Activated CD8-positive, alpha-beta memory T cell treated with anti-CD3 and anti-CD28 coated beads, Interleukin-2, amount 10 ng/mL, durations not matched to agents 7 days and 5 days (primary cell): ENCODE measurements around the gene RPE. TPM values are rescaled to one million over a fixed set of nuclear protein-coding genes. Genes with fewer than 3 reads are reported as not detected.

Source experiments
- ATAC-seq: fragments of 150-1000 bp; cut with Tn5 transposase; one replicate; pipeline ENCODE4 v1.10.0; 2021; ENCODE audit warnings: moderate library complexity
- CTCF ChIA-PET: fragments of 350-600 bp; sonication (Branson Sonifier 250); formaldehyde crosslinking; loops from one replicate; lab custom pipeline; 2021; ENCODE audit warnings: antibody characterized with exemption; lab: Charles Lee
- DNase-seq: peaks from one replicate; pipeline ENCODE4 v3.0.0-alpha.2; 2020
- H3K27ac Mint-ChIP-seq: one replicate; pipeline ENCODE4 v1.8.0; 2021; ENCODE audit warnings: mild to moderate bottlenecking, mixed read lengths
- H3K27me3 Mint-ChIP-seq: one replicate; pipeline ENCODE4 v1.8.0; 2021; ENCODE audit warnings: mixed read lengths
- H3K36me3 Mint-ChIP-seq: one replicate; pipeline ENCODE4 v1.8.0; 2021; ENCODE audit warnings: mild to moderate bottlenecking, mixed read lengths
- H3K4me1 Mint-ChIP-seq: one replicate; pipeline ENCODE4 v1.8.0; 2021; ENCODE audit warnings: mixed read lengths
- H3K4me3 Mint-ChIP-seq: one replicate; pipeline ENCODE4 v1.8.0; 2021; ENCODE audit warnings: mild to moderate bottlenecking, moderate library complexity, mixed read lengths
- H3K9me3 Mint-ChIP-seq: one replicate; pipeline ENCODE4 v1.8.0; 2022; ENCODE audit warnings: low read depth, mixed read lengths
- total RNA-seq, 2 experiments: library from RNA; stranded (reverse); gene quantifications; one replicate each; pipeline ENCODE4 v1.2.3, GENCODE V29; 2021

Gene RPE
- total RNA-seq, 2 experiments from 2014 or later: 54.3 to 60.7 TPM

DNA sequence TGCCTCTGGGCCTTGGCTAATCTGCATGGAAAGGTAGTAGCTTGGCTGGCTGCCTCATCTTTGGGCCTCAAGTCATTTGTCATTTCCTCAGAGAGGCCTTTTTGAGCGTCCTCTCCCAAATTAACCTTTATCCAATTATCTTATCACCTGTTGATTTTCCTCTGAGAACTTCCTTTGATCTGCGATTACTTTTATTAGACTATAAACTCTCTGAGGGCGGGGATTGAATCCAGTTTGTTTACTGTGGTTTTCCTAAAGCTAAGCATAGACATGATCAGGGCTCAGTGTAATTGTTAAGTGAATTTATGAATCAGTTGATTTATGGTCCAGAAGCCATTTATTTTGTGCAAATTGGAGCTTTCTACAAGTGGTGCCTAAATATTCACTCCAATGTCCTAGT lies 7.5 kb downstream of the RPE start:
- no peak for DNase-seq
- no peak for ATAC-seq
- Mint-ChIP-seq H3K27me3 (no peaks in the 10 kb centered on the region), H3K27ac (no peak overlapping the region), H3K4me3 (no peak overlapping the region), H3K4me1 (peaks cover 55% of the 10 kb centered on the region), H3K9me3 (no peaks in the 10 kb centered on the region), H3K36me3 (peaks cover 50% of the 10 kb centered on the region)
- CTCF ChIA-PET: no interaction called here

DNA sequence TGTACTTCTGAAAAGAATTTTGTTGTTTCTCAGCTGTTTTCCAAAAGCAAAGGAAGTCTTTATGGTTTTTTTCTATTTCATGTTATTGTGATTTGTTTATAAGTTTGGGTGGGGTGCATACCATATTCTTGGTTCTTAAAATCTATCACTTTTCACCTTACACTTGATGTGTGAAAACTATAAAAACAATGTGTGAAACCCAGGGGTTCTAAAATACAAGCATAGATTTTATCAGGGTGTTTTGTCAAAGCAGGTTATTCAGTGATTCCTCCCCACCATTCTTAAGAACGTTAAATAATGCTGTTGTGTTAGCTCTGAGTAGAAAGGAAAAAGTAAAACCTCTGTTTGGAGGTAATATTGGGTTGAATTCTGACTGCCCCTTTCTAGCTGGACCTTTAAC lies 17.7 kb downstream of the RPE start:
- no peak for DNase-seq
- no peaks in the 10 kb centered on the region for H3K9me3 Mint-ChIP-seq
- H3K4me3 Mint-ChIP-seq: no peak overlapping the region
- no peak overlapping the region for H3K27ac Mint-ChIP-seq
- CTCF ChIA-PET: no interaction called here
- H3K4me1 Mint-ChIP-seq: no peaks in the 10 kb centered on the region
- H3K27me3 Mint-ChIP-seq: no peaks in the 10 kb centered on the region
- peaks cover 51% of the 10 kb centered on the region for H3K36me3 Mint-ChIP-seq
- no peak for ATAC-seq

DNA sequence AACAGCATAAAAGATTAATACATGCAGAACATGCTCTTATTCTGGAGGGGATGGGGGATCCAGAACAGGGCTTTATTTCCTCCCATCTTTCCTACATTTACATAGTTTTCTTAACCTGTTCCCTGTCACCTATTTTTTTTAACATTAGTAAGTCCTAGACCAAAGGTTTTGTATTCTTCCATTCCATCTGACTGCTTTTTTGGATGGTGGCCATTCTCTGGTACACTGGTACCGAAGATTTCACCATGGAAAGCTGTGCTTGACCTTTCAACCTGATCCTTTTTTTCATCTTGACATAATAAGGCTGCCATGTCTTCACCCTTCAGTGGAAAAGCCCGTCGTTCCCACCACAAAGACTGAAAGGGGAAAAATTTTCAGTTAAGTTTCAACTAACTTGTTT lies 20.4 kb downstream of the RPE start:
- ATAC-seq (no peak), DNase-seq (no peak)
- no peaks in the 10 kb centered on the region for H3K27me3 Mint-ChIP-seq
- H3K27ac Mint-ChIP-seq: no peak overlapping the region
- CTCF ChIA-PET: no interaction called here
- no peaks in the 10 kb centered on the region for H3K4me1 Mint-ChIP-seq
- no peaks in the 10 kb centered on the region for H3K9me3 Mint-ChIP-seq
- no peak overlapping the region for H3K4me3 Mint-ChIP-seq
- H3K36me3 Mint-ChIP-seq: peaks cover 41% of the 10 kb centered on the region

DNA sequence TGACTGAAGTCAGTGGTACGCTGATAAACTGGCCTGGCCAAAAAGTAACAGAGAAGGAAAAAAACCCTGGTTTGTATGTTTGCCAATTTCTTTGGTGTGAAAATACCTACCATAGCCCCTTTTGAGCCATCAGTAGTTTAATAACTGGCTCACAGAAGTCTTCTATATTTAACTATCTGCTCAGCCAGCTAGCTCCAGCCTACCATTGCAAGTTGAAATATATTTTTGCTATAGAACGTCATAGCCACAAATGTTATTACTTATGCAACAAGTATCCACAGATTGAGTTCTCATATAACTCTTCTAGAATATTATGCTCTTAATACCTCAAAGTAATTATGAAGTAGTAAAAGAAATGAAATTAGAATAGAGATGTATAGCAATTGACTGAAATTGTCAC lies 25.2 kb downstream of the RPE start:
- Mint-ChIP-seq H3K27ac (no peak overlapping the region), H3K9me3 (no peaks in the 10 kb centered on the region), H3K4me3 (no peak overlapping the region), H3K36me3 (peaks cover 32% of the 10 kb centered on the region), H3K27me3 (no peaks in the 10 kb centered on the region), H3K4me1 (no peaks in the 10 kb centered on the region)
- DNase-seq (no peak), ATAC-seq (no peak)
- CTCF ChIA-PET: no interaction called here

DNA sequence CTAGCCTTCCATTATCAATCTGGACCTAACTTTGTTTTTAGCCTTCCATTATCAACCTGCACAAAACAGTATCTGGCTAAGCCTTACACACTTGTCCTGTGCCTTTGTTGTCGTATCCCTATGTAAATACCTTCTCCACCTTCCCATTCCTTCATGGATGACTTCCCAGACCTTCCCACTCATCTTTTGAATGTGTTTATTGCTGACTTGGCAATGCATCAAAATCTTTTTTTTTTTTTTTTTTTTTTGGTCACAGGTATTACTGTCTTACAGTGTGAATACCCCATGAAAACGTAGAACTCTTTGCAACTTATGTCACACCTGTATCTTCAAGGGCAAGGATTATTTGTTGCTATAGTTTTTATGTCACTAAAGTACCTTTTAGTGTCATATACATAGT lies 25.7 kb downstream of the RPE start:
- Mint-ChIP-seq H3K27me3 (no peaks in the 10 kb centered on the region), H3K9me3 (no peaks in the 10 kb centered on the region), H3K4me3 (no peak overlapping the region), H3K27ac (no peak overlapping the region), H3K4me1 (no peaks in the 10 kb centered on the region), H3K36me3 (peaks cover 28% of the 10 kb centered on the region)
- CTCF ChIA-PET: interaction anchor here (1.3 kb wide), 1 partner anchor 168 kb away, joined by 4 read pairs; no protein-coding TSS in a partner anchor
- ATAC-seq (no peak), DNase-seq (no peak)

DNA sequence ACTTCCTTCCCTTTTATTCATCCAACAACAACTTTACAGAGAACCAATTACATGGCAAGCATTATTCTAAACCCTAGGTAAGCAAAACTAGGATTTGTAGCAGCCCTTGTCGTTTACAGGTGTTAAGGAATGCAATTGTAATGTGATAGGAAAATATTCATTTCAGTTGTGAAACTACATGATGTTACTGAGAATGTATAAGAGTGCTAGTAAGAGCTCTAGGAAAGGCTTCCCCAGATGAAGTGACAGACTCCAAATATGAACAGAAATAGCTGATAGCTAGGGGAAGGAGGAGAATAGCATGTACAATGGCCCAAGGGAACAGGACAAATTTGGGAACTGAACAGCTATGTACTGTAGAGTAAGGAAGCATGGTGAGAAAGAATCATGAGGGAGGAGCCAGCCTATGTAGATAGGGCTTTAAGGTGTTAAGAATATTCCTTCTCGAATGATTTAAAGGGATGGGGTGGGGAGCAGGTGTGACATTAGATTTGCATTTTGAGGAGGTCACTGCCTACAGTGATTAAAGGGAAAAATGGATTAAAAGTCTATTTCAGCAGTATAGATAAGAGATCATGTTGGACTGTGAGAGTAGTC lies 31.7 kb downstream of the RPE start:
- no peak for ATAC-seq

DNA sequence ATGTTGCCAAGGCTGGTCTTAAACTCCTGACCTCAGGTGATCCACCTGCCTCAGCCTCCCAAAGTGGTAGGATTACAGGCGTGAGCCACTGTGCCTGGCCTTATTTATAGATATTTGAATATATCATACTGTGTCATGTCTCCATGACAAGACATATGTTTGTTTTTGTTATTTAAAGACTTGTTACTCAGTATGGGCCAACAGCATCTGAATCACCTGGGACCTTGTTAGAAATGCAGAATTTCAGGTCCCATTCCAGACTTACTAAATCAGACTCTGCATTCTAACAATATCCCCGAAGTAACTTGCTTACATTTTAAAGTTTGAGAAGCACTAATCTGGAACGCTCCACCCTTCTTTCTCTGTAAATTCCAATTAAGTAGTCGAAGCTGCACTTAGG lies 33.2 kb downstream of the RPE start:
- Mint-ChIP-seq H3K9me3 (no peaks in the 10 kb centered on the region), H3K4me3 (no peak overlapping the region), H3K36me3 (peaks cover 9% of the 10 kb centered on the region), H3K27ac (no peak overlapping the region), H3K27me3 (no peaks in the 10 kb centered on the region), H3K4me1 (peaks cover 2% of the 10 kb centered on the region)
- ATAC-seq (no peak), DNase-seq (no peak)
- CTCF ChIA-PET: no interaction called here

More for the DNA sequence above, 31.7 kb downstream of the RPE start:
- Mint-ChIP-seq H3K9me3 (no peaks in the 10 kb centered on the region), H3K27me3 (no peaks in the 10 kb centered on the region), H3K4me3 (no peak overlapping the region), H3K36me3 (peaks cover 10% of the 10 kb centered on the region), H3K27ac (no peak overlapping the region), H3K4me1 (peaks cover 2% of the 10 kb centered on the region)
- CTCF ChIA-PET: no interaction called here
- no peak for DNase-seq

DNA sequence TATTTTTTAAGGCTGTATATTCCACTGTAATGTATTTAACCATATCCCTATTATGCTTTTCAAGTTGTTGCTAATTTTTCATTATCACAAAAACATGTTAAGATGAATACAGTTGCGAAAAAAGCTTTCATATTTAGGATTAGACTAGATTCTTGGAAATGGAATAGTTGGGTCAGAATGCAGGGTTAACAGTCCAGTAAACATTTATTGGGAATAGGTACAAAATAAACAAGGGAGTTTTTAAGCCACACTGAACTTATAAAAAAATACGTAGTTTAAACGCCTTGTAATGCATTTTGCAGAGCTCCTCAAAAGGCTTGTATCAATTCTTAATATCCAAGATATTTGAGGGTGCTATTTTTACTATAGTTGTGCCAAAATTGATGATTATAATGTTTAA lies 35.6 kb downstream of the RPE start:
- H3K4me1 Mint-ChIP-seq: peaks cover 2% of the 10 kb centered on the region
- H3K9me3 Mint-ChIP-seq: no peaks in the 10 kb centered on the region
- H3K27ac Mint-ChIP-seq: no peak overlapping the region
- H3K36me3 Mint-ChIP-seq: peaks cover 2% of the 10 kb centered on the region
- no peak overlapping the region for H3K4me3 Mint-ChIP-seq
- ATAC-seq (no peak), DNase-seq (no peak)
- CTCF ChIA-PET: no interaction called here
- H3K27me3 Mint-ChIP-seq: no peaks in the 10 kb centered on the region

DNA sequence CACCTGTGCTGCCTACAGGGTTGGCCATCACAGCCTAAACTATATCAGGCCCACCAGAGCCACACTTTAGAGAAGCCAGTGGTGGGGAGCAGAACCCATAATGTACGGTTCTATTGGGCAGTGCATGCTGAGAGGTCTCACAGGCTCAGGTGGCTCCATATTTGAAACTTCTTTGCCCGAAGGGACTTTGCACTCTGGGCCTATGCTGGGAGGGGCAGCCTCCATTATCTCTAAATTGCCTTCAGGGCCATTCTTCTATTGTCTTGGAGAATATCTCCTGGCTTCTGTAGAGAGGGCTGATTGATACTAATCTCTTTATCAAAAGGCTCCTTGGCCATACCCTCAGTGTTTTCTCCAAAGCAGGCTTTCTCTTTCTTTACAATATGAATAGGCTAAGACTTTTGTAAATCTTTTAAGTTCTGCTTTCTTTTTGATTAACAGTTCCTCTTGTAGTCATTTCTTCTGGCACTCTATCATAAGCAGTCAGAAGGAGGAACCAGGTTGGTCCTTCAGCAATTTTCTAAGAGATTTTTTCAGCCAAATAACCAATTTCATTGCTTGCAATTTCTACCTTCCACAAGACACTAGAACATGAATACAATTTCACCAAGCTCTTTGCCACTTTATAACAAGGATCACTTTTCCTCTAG lies 44.5 kb downstream of the RPE start:
- H3K4me1 Mint-ChIP-seq: no peaks in the 10 kb centered on the region
- CTCF ChIA-PET: no interaction called here

DNA sequence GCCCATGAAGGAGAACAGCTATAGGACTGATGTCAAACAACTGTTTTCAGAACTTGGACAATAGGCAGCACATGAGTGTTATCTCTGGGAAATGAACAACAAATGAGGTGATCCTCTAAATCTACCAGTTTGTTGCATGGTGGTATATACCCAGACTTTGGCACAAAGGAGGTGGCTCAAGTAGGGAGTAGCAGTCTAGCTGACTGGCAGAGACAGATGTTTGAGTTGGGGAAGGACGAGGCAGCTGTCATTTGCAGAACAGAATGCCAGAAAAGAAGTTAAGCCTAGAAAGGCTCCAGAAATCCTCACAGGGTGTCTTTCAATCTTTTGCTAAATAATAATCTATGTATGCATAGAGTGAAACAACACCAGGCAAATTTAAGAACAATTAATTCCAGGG lies 47.4 kb downstream of the RPE start:
- no peak overlapping the region for H3K4me3 Mint-ChIP-seq
- no peak for ATAC-seq
- H3K27ac Mint-ChIP-seq: no peak overlapping the region
- CTCF ChIA-PET: interaction anchor here (0.9 kb wide), 1 partner anchor 13 kb away, joined by 3 read pairs; no protein-coding TSS in a partner anchor
- H3K9me3 Mint-ChIP-seq: no peaks in the 10 kb centered on the region
- no peaks in the 10 kb centered on the region for H3K4me1 Mint-ChIP-seq
- peaks cover 11% of the 10 kb centered on the region for H3K36me3 Mint-ChIP-seq
- no peaks in the 10 kb centered on the region for H3K27me3 Mint-ChIP-seq
- DNase-seq: no peak

More for the DNA sequence above, 44.5 kb downstream of the RPE start:
- Mint-ChIP-seq H3K27ac (no peak overlapping the region), H3K9me3 (no peaks in the 10 kb centered on the region), H3K36me3 (peaks cover 9% of the 10 kb centered on the region), H3K27me3 (no peaks in the 10 kb centered on the region), H3K4me3 (no peak overlapping the region)
- ATAC-seq (no peak), DNase-seq (no peak)

DNA sequence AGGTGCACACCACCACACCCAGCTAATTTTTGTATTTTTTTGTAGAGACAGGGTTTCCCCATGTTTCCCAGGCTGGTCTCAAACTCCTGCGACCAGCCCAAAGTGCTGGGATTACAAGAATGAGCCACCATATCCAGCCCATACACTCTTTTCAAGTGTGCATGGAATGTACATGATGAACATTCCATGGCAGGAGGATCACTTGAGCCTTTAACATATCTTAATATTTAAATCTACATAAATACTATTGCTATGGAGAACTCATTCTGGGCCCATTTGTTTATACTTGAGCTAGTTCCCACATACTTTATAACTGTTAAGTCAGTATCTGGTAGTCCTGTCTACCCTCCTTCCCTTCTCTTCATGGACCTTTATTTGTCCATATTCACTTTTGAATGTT lies 48.4 kb downstream of the RPE start:
- Mint-ChIP-seq H3K9me3 (no peaks in the 10 kb centered on the region), H3K4me1 (no peaks in the 10 kb centered on the region), H3K4me3 (no peak overlapping the region), H3K27ac (no peak overlapping the region), H3K27me3 (no peaks in the 10 kb centered on the region), H3K36me3 (peaks cover 10% of the 10 kb centered on the region)
- DNase-seq (no peak), ATAC-seq (no peak)
- CTCF ChIA-PET: no interaction called here

DNA sequence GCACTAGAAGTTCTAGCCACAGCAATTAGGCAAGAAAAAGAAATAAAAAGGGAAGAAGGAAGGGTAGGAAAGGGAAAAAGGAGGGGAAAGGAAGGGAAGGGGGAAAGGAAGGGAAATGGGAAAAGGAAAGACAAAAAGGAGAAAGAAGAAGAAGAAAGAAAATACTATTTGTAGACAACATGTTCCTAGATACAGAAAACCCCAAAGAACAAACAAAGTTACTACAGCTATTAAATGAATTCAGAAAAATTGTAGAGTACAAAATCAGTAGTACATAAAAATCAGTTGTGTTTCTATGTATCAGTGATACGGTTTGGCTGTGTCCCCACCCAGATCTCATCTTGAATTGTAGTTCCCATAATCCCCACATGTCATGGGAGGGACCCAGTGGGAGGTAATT lies 52.3 kb downstream of the RPE start:
- no peak overlapping the region for H3K27ac Mint-ChIP-seq
- no peak for ATAC-seq

DNA sequence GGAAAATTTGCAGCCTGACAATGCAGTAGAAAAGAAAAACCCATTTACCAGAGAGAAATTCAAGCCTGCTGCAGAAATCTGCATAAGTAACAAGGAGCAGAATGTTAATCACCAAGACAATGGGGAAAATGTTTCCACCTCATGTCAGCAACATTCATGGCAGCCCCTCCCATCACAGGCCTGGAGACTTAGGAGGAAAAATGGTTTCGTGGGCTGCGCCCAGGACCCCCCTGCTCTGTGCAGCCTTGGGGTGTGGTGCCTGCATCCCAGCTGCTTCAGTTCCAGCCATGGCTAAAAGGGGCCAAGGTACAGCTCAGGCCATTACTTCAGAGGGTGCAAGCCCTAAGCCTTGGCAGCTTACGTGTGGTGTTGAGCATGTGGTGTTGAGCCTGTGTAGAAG lies 53.4 kb downstream of the RPE start:
- Mint-ChIP-seq H3K27ac (no peak overlapping the region), H3K4me3 (no peak overlapping the region), H3K9me3 (peaks cover 2% of the 10 kb centered on the region), H3K36me3 (peaks cover 3% of the 10 kb centered on the region), H3K27me3 (no peaks in the 10 kb centered on the region), H3K4me1 (no peaks in the 10 kb centered on the region)
- DNase-seq (no peak), ATAC-seq (no peak)
- CTCF ChIA-PET: no interaction called here

More for the DNA sequence above, 52.3 kb downstream of the RPE start:
- Mint-ChIP-seq H3K36me3 (peaks cover 3% of the 10 kb centered on the region), H3K4me1 (no peaks in the 10 kb centered on the region), H3K27me3 (no peaks in the 10 kb centered on the region), H3K4me3 (no peak overlapping the region), H3K9me3 (peaks cover 2% of the 10 kb centered on the region)
- DNase-seq: no peak
- CTCF ChIA-PET: no interaction called here

DNA sequence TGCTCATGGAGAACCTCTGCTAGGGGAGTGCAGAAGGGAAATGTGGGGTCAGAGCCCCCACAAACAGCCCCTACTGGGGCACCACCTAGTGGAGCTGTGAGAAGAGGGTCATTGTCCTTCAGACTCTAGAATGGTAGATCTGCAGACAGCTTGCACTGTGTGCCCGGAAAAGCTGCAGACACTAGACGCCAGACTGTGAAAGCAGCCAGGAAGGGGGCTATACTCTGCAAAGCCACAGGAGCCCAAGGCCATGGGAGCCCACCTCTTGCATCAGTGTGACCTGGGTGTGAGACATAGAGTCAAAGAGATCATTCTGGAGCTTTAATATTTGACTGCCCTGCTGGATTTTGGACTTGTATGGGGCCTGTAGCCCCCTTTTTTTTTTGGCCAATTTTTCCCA lies 60.9 kb downstream of the RPE start:
- no peak overlapping the region for H3K4me3 Mint-ChIP-seq
- CTCF ChIA-PET: interaction anchor here (0.7 kb wide), 1 partner anchor 14 kb away, joined by 3 read pairs; no protein-coding TSS in a partner anchor
- ATAC-seq (no peak), DNase-seq (no peak)
- H3K27ac Mint-ChIP-seq: no peak overlapping the region
- H3K27me3 Mint-ChIP-seq: no peaks in the 10 kb centered on the region
- no peaks in the 10 kb centered on the region for H3K36me3 Mint-ChIP-seq
- no peaks in the 10 kb centered on the region for H3K9me3 Mint-ChIP-seq
- H3K4me1 Mint-ChIP-seq: no peaks in the 10 kb centered on the region
